Measurements from ENCODE around the gene SEMA4B.
"Not testable (repeated sequence)": the region's sequence is repeated elsewhere in the genome, so short reads cannot be mapped to it uniquely, and the experiment has no call there.

Gene SEMA4B

DNA sequence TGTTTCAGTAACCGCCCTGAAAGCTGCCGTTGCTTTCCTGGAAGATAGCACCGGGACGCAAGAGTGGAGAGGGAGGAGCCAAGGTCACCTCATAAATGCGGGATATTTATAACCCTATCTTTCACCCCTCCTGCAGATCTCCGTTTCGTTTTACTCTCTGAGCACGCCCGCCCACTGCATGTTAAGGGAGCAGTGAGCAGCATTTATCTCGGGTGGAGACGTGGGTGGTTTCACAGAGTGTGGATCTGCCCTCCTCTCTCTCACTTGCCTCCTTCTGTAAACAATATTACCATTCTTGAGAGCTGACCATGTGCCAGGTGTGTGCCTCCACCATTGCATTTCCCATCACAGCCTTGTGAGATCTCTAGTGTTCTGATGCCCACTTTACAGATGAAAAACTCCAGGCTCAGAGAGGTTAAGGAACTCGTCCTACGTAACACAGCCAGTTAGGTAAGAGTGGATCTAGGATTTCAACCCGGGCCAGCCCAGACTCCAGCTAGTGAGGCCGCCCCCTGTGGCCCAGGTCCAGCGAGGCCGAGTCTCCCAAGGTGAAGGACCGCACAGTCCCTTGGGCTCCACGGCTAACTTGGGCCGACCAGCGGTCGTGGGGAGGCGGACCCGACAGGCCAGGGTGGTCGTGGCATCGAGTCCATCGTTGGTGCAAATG is 16.9 kb upstream of the SEMA4B start:
- no peak for DNase-seq

DNA sequence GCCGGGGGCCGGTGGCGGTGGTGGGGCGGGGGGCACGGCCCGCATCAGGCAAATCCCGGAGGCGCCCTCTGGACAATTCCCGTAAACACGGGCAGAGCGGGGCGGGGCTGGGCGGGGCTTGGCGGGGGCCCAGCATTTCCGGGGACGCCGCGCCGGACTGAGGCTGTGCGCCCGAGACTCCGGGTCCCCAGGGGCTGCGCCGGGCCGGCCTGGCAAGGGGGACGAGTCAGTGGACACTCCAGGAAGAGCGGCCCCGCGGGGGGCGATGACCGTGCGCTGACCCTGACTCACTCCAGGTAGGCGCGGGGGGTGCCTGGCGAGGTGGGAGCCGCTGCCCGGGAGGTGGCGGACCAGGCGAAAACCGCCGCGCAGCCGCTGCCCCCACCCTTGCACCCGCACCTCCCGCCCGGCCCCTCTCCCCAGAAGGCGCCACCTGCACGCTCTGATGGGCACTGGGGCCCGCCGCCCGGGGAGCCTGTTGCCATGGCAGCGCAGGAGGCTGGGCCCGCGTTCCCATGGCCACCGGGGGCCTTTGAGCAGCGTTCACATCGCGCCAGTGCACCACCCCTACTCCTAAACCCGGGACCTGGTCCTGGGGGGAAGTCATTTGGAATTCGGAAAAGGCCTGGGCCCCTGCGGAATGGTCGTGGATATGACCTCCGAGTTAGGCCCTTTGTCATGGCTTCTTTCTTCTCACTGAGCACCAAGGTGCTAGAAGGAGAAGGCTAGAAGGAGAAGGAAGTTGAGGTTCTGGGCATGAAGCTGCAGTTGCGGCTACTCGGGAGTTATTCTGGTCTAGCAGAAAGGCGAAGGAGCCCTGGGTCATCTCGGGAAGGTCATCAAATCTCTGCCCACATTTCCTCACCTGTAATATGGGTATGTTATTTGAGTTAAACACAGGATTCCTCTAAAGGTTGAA is 16.1 kb upstream of the SEMA4B start:
- peak; percentile 30 to 61 (median 47) for DNase-seq

DNA sequence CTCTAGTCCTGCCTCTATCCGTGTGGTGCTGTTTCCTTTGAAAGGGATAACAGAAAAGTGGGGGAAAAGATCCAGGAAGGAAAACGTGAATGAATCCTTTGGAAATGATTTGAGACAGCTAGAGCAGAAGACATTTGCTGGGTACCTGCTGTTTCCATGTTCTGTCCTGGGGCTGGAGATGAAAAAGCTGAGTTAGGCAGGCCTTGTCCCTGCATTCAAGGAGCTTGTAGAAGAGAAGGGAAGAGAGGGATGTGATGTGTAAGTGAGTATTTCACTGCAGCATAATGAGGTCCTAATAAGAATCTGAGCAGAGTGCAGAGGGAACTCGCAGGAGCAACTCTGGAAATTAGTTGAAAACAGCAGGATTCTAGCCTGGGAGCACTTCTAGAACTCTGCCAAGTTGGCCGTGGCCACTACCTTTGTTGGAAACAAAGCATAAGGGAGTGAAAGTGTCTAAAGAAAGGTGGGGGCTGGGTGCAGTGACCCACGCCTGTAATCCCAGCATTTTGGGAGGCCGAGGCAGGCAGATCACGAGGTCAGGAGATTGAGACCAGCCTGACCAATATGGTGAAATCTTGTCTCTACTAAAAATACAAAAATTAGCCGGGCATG is 13.8 kb upstream of the SEMA4B start:
- DNase-seq = no peak

DNA sequence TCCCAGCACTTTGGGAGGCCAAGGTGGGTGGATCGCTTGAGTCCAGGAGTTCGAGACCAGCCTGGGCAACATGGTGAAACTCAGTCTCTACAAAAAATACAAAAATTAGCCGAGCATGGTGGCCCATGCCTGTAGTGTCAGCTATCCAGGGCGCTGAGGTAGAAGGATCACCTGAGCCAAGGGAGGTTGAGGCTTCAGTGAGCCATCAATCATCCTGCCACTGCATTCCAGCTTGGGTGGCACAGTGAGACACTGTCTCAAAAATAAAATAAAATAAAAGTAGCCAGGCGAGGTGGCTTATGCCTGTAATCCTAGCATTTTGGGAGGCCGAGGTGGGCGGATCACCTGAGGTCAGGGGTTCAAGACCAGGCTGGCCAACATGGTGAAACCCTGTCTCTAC is 13.1 kb upstream of the SEMA4B start:
- not testable (repeated sequence) for DNase-seq

DNA sequence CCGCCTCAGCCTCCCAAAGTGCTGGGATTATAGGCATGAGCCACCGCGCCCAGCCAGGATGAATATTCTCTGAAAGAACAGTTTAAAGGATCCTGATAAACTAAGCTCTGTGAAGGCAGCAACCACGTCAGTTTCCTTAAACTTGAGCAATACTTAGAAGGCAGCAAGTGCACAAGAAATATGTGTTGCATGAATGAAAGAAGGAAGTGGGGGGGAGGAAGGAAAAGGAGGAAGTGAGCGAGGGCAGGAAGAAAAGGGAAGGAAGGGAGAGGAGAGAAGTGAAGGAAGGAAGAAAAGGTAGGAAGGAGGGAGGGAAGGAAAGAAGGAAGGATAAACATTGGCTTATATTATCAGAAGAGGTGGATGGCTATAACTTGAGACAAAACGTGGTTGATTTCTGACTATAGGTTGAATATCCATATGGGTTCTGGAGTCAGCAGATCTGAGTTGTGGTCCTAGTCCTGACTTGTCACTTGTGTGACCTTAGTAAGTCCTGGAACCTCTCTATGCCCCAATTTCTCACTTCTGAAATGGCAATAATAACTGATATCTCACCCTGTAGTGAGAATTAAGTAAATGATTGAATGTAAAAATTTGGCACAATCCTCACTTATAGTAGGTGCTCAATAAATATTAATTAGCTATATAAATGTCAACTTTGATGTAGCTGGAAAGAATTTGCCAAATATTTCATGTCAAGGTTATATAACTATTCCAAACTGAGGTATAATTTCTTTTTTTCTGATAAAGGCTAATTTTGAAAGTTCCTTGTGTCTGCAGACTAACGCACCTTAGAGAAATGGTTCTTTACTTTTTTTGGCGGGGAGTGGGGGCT is 12.0 kb upstream of the SEMA4B start:
- DNase-seq = no peak

DNA sequence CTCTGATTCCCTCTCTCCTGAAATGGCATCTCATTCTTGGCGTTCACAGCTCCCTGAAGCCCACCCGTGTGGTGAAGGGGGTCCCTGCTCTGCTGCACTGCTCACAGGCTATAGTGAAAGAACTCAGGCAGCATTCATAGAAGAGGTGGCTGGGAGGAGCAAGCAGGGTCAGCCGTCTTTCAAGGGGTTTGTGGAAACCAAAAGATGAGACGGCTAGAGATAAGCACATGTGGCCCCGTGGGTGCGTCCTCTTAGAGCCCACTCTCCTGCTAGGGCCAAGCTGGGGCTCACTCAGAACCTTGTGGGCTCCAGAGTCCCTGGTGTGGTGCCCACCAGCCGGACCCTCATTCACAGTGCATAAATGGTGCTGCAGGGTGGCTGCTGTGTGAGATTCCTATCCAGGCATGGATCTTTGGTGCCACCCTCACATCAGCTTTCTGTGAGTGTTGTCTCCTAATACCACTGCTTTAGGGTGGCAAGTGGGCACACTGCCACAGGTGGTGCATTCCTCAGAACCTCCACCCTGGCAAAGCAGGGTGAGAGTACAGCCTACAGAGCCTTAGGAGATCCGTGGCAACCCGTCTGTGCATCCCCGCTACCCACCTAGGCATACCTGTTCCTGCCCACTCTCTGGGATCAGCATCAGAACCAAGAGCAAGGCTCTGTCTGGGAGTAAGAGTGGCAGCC is 11.2 kb upstream of the SEMA4B start:
- DNase-seq = no peak

DNA sequence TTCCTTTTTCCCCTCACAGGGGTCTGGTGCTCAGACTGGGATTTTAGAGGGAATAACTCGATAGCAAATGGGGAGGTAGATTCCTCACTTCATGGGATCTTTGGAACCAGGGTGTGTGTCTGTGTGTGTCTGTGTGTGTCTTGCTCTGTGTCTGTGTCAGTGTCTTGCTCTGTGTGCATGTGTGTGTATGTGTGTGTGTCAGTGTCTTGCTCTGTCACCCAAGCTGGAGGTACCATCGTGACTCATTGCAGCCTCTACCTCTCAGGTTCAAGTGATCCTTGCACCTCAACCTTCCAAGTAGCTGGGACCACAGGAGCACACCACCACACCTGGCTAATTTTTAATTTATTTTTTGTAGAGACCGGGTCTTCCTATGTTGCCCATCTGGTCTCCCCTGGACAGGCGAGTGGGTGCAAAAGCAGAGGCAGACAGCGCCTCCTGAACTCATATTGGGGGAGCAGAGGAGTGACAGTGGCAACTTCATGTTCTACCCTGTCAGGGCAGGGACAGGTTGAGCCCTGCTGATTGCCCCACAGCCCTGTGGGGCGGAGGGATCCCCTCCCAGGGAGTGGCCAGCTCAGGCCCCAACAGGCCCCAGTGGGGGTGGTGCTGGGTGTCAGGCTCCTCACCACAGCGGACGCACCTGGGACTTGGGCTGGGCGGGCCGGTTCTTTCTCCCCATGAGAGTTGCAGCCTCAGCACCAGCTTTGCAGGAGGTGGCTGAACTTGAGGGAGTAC is 10.4 kb upstream of the SEMA4B start:
- DNase-seq = no peak

DNA sequence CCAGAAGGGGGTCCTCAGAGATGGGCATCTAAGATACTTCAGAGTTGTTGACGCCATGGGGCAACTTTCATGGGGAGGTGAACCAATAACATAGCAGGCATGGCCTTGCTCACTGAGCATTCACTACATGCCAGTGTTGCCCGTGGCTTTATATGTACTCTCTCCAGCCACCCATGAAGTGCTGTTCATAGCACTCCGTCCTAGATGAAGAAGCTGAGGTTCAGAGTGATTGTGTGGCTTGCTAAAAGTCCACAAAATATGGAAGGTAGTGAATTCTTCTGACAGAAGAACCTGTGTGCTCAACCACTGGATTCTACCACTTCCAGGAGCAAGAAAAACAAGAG is 9.8 kb upstream of the SEMA4B start:
- no peak for DNase-seq

DNA sequence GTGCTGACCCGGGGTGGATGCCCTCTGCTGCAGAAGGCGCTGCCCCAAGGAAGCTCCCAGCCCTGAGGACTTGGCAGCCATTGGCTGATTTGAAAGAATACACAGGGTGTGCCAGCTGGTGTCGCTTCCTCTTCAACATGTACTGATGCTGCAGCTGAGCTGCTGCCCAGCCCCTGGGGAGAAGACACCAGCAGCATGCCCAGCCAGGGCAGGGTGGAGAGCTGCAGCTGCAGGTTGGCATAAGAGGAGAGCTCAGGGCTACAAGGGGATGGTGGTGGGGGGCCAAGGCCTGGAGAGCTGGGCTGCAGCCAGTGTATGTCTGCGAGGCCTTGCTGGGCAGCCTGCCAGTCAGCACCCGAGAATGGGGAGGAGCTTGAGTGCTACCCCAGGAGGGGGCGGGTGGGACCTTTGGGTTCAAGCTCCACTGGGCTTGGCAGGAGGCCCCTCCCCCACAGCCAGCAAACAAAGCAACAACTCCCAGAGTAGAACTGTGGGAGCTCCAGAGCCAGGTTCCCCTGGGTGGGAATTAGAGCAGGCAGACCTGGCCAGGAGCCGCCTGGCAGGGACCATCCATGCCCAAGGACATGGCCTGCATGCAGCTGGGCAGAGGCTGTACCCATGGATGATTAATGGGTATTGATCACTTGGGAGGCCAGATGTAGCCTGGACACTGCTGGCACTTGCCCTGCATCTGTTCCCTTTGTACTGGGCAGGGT is 9.2 kb upstream of the SEMA4B start:
- peak in 5 of 6 experiments; percentile 20 to 50 (median 41) for DNase-seq

DNA sequence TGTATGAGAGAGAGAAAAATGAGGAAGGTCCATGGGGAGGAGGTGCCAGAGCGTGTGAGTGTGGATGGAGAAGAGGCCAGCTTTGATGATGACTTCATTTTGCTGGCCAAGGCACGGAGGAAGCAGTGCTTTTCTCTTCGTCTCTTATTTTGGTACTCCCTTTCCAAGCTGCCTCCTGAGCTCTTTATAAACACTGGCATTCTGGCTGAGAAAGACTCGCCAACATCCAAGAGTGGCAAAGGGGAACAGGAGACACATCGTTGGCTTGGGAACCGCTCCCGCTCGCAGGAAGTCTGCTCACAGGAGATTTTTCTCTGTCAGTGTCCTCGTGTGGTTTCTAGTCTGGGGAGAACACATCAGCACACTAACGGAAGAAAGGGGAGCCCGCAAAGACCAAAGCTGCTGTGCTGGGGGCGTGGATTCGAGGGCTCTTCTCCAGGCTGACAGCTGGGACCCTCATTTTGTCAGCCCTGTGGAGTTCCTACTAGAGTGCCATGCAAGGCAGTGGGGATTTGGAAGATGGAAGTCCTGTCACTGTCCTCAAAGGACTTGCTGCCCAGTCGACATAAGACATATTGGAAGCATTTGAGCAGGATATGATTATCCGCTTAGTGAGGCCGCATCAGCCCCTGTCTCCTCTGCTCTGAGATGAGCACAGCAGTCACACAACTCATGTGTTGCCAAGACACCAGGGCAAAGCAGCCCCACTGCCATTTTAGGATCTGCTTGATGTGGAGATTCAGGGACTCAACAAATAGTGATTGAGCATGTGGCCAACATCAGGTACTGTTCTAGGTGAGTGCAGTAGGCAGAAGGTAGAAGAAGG is 8.0 kb upstream of the SEMA4B start:
- peak in 2 of 6 experiments; percentile 21 to 34 for DNase-seq

DNA sequence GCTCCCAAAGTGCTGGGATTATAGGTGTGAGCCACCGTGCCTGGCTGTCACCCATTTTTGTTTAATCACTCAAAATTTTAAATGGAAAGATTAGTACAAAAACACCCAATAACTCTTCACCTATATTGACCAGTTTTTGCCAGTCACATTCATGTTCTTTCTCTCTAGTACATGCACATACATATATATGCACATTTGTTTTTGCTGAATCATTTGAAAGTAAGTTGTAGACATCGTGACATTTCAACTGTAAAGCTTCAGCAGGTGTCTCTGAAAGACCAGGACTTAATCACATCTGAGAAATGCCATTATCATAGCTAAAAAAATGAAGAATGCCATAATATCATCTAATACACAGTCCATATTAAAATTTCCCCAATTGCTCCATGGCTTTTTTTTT is 6.5 kb upstream of the SEMA4B start:
- no peak for DNase-seq

DNA sequence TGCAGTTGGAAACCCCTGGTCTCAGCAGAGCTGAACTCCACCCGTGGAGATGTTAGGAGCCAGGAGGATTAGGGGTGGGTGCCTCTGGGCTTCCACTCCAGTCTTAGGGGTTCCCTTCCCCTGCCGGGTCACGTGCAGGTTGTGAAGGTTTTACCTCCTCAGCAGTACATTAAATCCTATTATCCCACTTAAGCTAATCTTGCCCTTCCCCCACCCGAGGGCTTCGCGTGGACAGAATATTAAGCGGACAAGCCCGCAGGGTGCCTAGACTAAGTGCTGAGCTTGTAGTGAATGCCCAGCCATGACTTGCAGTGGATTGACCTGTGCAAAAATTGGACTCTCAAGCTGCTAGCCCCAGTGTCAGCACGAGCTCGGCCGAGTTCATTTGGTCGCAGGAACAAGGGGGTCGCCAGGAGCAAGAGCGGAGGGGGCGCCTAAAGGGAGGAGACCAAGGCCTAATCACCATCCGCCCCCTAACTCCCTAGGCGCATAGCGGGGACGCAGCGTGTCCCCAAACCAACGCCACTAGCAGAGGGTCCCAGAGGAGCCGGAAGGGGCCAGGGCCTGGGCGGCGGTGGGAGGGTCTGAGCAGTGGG is 498 bp upstream of the SEMA4B start:
- no peak for DNase-seq

DNA sequence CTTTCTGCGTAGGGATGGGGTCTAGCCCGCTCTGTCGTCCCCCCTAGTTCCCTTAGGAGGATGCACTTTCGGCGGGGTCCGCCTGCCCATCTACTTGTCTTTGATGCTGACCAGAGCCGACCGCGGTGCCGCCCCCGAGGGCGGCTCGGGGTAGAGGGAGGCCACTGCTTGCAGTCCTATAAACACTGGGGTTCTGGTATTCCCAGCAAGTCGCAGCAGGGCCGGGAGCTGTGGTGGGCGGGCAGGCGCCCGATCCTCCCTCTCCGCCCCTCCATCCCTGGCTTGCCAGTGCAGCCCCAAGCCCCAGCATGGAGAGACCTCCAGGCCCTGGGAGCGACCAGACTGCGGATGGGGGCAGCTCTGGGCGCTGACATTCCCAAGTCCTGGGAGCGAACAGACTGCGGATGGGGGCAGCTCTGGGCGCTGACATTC is 830 bp downstream of the SEMA4B start:
- no peak for DNase-seq

DNA sequence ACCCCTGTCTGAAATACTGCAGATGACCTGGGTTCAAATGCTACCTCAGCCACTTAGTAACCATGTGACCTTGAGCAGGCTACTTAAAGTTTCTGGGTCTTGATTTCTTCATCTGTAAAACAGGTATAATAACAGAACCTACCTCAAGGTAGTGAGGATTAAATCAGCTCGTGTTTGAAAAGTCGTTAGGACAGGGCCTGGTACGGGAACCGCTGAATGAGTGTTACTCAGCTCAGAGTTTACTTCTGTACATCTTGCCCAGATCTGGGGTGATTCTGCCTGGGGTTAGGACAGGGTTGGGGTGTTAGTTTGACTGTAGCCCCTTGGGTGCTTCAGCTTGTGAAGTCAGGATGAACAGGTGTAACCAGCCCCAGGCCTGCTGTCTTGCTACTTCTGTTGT is 1.8 kb downstream of the SEMA4B start:
- no peak for DNase-seq

DNA sequence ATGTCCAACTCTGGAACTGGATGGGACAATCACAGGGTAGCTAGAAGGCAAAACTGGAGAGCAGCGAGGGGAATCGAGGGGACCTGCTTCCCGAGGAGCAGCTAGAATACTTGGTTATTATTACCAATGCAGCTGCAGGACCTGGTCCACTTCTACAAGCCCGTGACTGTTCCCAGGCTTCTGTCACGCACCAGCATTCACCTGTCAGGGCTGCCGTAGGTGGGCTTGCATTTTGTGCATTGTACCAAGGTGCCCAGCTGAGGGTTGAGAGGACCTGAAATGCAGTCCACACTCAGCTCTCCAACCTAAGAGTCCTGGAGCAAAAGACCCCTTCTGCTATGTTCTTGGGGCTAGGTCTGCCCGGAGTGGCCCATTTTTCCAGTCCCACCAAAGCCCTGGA is 2.3 kb downstream of the SEMA4B start:
- no peak for DNase-seq

DNA sequence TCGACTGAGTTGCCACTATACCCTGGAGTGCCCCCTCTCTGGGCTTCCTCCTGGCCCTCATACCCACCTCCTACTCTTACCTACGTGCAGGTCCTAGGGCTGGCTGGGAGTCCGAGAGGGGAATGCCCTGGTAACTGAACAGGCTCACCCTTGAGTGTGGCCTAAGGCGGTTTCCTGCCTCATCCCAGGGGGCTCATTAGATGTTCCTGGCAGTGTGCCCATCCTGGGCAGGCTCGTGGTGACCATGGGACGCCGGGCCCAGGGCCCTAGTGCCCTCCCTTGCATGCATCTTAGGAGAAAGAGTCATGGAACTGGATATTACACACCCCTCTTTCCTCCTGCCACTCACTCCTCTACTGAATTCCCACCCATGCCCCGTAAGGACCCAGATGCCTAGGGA is 2.8 kb downstream of the SEMA4B start:
- DNase-seq = no peak

DNA sequence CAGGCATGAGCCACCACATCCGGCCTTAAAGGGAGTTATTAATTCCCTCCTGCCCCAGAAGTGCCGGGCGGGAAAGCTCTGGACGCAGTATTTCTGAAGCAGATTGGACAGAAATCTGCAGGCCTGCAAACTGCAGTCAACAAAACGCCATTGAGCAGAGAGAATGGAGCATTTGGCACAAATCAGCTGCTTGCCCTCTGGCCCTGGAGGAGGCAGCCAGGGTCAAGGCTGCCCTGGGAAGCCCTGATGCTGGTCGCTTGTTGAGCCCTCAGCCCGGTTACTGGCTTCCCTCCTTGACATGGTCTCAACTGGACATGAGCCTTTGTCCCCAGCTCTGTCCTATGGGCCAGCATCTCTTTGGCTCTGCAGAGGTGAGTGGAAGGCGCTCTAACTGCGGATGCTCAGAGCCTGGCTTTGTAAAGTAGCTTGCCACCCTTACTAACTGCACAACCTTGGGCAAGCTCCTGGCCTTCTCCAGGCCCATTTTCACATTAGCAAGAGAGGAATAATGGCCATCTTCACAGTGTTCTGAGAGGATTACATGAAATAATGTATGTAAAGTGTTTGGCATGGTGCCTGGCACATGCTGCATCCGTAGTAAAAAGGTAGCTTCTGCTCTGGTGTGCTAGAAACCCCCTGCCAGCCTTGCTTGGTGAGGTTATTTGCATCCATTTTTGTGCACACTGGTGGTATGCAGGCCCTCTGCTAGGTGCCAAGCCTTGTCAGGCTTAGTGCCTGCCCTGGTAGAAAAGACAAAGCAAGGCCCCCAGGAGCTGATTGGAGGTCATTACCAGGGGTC is 4.1 kb downstream of the SEMA4B start:
- DNase-seq = no peak

DNA sequence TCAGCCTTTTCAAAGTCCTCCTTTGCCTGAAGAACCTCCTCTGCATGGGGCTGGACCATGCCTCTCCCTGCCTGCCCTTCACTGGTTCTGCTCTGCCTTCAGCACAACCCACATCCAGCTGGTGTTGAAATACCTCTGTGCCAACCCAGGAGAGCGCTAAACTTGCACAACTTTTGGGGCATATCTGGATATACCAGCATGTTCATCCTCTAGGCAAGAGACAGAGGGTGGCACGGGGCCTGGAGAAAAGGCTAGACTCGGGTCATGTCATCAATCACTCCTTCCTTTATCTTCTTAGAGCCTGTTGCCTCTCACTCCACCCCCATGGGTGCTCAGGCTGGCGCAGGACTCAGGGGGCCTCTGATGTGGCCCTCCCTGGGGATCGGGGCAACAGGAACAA is 4.8 kb downstream of the SEMA4B start:
- DNase-seq = no peak

DNA sequence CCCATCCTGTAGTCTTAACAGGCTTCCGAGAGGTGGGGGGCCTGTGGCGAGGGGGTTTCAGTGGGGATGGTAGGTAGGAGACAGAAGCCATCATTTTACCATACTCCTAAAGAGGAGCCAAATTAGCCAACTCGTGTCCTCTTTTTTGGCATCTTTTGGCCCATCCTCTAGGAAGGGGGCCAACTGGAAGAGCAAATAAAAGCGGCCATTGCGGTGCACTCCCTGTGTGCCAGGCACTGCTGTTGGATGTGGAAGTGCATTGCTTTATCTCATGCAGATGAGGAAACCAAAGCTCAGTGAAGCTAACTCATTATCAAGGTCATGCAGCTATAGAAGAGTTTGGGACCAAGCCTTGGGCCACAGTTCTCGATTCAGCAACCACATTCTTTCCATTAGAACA is 6.1 kb downstream of the SEMA4B start:
- DNase-seq = no peak
